ELF-1 (cell line): ENCODE measurements around the gene SLC13A3.

Experiments used
- DNase-seq: peaks from one replicate; pipeline ENCODE4 v3.0.0-alpha.2; 2016; ENCODE audit warnings: low read depth, low spot score

The SLC13A3 gene

DNA sequence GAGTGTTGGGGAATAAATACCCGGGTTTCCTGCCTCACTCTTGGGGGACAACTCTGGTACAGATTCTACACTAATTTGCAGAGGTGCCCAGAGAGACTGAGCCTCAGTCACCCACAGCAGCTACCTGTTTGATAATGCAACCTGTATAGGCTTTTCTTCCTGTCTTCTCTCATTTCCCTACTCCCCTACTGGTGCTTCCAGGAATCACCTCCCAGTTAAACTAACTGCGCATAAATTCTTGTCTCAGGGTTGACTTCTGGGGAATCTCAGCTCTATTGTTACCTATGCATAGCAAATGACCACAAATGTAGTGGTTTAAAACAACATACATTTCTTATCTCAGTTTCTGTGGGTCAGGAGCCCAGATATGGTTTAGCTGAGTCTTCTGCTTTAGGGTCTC lies 112.1 kb downstream of the SLC13A3 start:
- DNase-seq: no peak

- DNase-seq: no peak
Observed at GRCh38 chr20:46530640-46531039, 120.6 kb downstream of the SLC13A3 start.

DNA sequence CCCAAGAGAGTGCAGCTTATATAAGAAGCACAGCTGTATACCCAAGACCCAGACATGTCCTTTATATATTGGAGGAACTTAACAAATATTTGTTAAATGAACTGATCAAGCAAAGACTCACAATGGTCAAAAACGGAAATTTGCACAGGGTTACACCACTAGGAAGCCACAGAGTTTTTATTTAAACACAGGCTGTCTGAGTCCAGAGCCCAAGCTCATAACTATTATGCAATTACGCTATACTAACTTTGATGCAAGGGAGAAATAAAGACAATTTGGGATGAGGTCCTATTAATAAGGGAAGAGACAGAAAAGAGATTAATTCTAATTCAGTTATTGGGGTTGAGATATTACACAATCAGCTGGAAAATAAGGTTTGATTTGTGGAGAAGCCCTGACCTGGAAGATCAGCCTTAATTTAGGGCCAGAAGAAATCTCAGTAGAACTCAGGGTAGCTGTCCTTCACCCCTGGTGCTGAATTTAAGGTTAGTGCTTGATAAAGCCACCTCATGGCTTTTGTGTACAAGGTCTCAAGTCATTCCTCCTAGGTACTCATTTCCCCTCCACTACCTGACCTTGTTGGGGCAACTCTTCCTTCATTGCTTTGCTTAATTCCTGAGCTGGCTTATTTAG lies 127.4 kb downstream of the SLC13A3 start:
- peak; percentile 13 for DNase-seq

GRCh38 chr20:46523108-46523507 lies 128.2 kb downstream of the SLC13A3 start:
- no peak for DNase-seq

DNA sequence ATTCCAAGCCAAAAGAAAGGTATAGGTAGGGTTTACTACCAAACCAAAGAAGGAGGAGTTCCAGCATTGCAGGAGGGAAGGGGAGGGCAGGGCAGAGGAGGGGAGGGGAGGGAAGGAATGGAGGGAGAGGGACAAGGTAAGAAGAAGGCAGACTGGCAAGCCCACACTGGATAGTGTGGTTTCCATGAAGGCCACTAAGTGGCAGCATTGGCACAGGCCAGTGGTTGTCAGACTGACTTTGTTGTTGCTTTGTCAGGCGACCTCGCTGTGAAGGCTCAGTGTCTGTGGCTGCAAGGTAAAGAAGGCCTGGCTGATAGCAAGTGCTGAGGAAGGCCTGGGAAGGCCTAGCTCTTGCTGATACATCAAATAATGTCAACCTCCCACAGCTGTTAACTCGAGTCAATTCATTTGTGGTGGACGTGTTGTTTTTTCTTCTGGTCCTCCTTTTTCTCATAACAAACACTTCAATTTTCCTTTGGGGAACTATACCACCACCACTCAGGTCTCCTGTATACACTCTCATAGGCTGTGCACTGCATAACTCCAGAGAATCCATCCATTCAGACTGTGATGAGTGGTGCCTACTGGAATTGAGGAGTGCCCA lies 130.2 kb downstream of the SLC13A3 start:
- peak; percentile 86 for DNase-seq

- no peak for DNase-seq
Observed at GRCh38 chr20:46520540-46520939, 130.7 kb downstream of the SLC13A3 start.

- no peak for DNase-seq
Observed at GRCh38 chr20:46519471-46520068, 131.7 kb downstream of the SLC13A3 start.

- DNase-seq: peak; percentile 91
Observed at GRCh38 chr20:46512943-46513844, 138.1 kb downstream of the SLC13A3 start, which contains the start of gene ZNF334. ZNF334 (minus strand) TSS chr20:46513559; CDS start chr20:46512102, 1,457 bp downstream.

- no peak for DNase-seq
Observed at GRCh38 chr20:46509523-46509922, 141.7 kb downstream of the SLC13A3 start.
